COR-L47 (cell line): ENCODE data around the gene NEK6.

Source experiments
- DNase-seq: peaks from one replicate; lab custom pipeline; 2025; lab: John Stamatoyannopoulos, UW

NEK6 gene

DNA sequence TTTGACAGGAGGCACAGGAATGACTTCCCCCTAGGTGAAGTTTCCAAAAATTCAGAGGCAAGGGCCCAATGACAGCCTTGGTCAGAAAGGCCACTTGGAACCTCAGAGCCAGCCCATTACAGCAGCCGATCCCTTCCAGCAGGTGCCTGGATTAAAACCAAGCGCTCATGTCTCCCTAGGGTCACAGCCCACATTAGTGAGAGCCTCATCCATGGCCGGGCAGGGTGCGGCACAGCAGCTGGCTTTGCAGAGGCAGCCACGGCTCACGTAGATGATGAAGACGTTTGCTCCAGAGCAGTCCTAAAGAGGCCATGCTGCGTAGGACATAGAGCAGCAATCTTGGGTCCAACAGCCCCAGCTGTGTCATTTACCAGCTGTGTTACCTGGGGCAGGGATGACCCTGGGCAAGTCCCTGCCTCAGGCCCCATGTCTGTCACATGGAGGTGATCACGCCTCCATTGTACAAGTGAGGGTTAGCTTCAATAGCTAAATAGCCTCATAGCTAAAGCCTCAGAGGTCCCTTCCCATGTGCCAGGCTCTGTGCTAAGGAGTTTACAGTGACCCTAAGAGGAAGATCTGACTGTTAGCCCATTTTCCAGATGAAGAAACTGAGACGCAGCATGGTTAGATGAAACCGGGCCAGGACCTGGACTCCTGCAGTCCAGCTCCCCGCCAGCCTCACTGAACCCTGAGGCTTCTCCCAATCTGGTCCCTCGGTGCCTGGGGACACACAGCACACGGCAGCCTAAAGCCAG, 39.2 kb downstream of the NEK6 start:
- DNase-seq = no peak

DNA sequence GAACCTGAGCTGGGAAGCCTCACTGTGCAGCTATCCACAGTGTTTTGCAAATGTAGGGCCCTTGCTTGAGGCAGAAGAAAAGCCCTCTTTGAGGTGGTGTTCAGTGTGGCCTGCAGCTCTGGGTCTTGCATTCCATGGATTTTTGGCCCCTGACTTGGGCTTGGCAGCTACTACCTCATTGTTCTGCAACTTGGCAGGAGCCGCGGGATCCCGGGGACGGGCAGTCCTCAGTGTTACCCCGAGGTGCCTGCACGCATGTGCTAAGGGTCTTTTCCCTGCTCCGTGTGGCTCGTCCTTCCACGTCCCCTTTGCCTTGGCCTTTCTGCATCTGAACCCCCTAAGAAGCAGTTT, 39.8 kb downstream of the NEK6 start:
- DNase-seq = no peak

GRCh38 chr9:124297915-124298645, 40.3 kb downstream of the NEK6 start:
- no peak for DNase-seq

GRCh38 chr9:124298646-124299235, 41.0 kb downstream of the NEK6 start:
- no peak for DNase-seq

GRCh38 chr9:124299515-124300090, 41.9 kb downstream of the NEK6 start:
- no peak for DNase-seq

DNA sequence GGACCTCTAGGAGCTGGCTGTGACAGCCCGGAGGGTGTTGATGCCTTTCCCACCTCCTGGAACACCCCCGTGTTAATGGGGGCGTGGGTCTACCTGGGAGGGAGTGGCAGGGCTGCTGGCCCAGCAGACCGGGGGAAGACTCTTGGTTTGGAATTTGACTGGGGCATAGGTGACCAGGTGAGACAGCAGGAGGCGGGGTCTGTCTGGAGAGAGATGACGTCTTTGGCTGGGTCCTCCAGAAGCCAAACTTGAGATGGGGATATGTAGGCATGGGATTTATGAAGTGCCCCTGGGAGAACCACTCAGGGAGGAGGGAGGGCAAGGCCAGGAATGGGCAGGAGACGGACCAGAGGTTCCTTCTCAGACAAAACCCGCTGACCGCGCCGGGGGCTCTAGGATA, 42.6 kb downstream of the NEK6 start:
- no peak for DNase-seq

- DNase-seq = no peak
Observed at GRCh38 chr9:124302921-124303320, 45.2 kb downstream of the NEK6 start.

DNA sequence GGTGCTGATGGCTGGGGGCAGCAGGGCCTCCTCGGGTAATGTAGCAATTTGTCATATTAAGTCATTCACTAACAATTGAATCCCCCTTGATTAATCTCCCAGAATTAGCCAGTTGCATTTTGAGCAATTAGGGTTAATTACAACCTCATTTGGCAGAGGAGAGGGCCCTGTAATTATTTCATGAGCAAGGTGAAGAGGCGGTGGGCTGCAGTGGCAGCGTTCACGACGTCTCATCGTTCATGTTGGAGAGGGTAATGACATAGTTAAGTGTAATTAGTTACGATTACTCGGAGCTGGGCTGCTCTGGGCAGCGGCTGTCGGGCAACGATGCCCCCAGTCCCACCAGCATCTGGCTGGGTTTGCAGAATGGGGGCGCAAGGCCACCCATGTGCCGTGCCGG, 46.0 kb downstream of the NEK6 start:
- peak; percentile 33 for DNase-seq

DNA sequence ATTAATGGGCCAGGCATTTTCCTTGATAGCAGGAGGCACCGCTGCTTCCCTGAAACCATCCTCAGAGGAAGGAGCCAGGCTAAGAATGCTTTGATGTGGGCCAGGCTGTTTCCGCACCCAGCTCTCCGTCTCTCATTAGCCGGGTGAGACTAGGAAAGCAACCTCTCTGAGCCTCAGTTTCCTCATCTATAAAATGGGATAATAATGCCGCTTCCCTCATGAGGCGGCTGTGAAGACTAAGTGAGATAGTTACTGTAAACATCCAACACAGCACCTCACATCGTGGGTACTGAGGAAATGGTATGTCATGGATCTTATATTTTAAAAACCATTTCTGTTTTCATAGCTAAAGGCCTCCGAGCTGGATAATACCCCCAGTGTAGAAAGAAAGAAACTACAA, 46.5 kb downstream of the NEK6 start:
- no peak for DNase-seq

GRCh38 chr9:124306098-124306735, 48.5 kb downstream of the NEK6 start:
- DNase-seq = no peak

DNA sequence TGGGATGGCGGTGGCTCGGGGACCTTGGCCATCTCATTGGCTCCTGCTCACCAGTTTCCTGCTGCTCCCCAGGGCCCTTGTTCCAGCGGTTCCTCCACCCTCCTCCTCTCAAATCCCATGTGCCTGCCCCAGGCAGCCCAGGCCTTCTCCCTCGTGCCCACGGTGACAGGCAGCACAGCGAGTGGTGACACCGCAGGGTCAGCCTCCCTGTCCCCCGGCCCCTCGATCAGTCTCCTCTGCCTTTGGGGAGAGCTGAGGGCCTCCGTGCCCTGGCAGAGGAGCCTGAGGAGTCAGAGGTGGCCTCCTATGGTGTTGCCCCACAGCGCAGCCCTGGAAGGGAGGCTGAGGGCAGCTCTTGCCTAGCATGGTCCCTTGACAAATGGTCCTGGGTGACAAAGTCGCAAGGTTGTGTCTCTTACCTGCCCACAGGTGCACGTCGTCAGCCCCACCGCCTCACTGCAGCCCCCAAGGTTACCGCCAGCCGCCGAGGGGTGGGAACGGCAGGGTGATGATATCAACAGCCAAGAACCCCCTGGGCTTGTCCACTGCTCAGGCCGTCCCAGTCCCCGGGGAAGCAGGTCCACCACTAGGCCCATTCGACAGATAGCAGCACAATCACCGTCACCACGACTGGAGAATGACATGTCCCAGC, 49.8 kb downstream of the NEK6 start:
- DNase-seq = no peak

DNA sequence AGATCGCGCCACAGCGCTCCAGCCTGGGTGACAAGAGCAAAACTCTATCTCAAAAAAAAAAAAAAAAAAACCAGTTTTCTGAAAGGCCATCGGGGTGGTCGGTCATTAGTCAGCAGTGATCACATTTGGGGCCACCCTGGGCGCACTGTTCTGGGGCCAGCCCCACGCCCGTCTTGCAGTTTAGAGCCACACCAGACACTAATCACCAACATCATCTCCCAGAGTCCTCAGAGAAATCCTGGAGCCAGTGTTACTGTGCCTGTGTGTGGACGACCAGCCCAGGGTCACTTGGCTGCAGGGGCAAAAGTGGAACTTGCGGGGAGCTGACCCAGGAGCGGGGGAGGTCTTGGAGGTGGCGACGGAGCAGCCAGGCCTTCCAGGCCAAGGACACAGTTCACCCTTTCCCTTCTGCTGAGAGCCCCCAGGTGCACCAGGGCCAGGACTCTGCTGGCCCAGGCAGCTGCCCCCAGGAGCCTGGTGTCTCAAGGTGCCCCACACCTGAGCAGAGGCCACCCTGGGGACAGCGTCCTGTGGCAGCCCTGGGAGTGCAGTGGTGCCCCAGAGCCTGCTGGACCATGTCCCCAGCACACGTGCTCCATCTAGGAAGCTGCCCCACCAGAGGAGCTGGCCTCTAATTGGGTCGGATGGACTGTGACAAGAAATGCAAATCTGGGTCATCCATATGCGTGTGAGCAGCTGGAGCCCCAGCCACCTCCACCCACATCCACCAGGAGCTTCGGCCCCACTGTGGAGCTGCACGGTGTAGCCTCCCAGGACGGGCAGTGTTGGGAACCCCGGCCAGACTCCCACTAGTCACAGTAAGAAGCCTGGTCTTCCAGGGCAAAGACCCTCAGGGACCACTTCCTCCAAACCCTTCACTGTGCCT, 51.1 kb downstream of the NEK6 start:
- no peak for DNase-seq

DNA sequence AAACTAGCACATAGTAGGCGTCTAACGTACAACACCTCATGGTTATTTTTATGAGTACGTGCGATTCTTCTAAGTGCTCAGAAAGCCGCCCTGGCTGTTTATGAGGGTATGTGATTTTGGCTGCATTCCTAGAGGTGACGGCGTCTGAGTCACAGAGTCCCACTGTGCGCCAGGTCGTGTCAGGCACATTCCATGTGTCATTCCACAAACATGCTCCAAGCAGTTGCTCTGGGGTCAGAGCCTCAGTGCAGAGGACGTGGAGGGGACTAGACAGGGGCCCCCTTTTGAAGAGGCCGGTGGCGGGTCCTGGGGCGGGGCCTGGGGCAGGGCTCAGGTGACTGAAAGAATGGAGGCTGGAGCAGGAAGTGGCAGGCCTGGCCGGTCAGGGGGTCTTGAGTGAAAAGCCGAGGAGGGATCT, 51.9 kb downstream of the NEK6 start:
- DNase-seq = no peak

GRCh38 chr9:124311283-124311682, 53.5 kb downstream of the NEK6 start:
- DNase-seq = no peak

DNA sequence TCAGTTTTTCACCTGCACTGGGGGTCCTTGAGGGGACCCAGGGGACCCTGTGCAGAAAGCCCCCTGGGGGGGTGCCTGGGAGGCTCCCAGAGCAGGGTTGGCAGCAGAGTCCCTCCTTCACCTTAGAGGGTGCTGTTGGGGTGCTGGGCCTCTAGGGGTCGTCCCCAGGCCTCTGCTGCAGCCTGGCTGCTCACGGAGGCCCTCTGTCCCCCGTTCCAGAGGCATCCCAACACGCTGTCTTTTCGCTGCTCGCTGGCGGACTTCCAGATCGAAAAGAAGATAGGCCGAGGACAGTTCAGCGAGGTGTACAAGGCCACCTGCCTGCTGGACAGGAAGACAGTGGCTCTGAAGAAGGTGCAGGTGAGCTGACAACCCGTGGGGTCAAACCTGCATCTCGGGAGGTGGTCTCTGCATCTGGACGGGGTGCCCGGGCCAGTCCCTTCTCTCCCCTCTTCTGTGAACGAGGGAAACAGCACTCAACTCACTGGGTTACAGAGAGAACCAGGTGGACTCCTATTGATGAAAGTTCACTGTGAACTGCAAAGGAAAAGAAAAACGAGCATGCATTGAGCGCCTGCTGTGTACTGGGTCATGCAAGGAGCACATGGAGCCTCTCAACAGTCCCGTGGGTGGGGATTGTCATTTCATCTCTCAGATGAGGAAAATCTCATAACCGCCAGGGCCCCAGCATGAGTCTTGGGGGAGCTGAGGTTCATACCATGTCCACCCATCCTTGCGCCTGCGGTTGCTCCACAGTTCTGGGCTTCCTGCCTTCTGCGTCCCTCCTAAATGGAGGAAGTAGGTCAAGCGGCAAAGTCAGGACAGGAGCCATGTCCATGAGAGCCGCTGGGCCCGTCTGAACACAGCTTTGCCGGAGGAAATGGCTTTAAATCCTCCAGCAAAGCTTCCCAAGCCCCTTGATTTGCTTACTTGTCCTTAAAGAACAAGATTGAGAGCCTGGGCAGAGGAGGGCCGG, 54.8 kb downstream of the NEK6 start:
- no peak for DNase-seq

DNA sequence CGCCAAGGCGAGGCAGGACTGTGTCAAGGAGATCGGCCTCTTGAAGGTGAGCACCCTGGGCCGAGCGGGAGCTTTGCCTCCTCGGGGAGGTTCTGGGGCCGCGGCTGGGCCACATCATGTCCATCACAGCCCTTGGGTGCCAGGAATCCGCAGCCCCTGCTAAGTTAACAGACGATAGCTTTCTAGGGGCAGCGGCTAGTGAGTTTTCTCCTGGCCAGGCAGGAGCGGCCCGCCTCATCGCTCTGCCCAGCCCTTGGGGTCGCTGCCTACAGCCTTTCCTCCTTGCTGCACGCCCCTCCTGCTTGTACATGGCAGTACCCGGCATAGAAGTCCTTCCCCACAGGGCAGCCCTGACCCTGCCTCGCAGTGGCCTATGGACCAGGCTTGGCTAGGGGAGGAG, 56.2 kb downstream of the NEK6 start:
- DNase-seq = no peak

DNA sequence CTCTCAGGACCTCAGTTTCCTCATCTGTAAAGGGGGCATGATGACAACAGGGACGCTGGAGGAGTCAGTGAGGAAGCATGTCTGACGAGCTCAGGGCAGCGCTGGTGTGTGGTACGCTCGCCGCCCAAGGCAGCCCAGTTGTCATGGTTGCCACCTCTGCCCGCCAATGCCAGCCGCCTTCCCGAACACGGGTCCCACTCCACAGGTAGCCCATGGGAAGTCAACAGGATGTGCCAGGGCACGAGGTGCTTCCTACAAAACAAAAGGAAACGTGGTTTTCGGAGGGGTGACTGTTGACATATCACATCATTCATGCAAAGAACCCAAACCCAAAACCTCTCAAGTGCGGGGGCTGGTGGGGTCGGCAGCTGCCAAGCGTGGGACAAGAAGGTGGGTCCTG, 58.1 kb downstream of the NEK6 start:
- no peak for DNase-seq

GRCh38 chr9:124320062-124320973, 62.6 kb downstream of the NEK6 start:
- DNase-seq = peak; percentile 73

GRCh38 chr9:124321416-124321815, 63.7 kb downstream of the NEK6 start:
- no peak for DNase-seq
